A673 (cell line): ENCODE results near the gene TMEM218. TPM values are rescaled to one million over a fixed set of nuclear protein-coding genes. Genes with fewer than 3 reads are reported as not detected.
"Not testable (repeated sequence)": the region's sequence is repeated elsewhere in the genome, so short reads cannot be mapped to it uniquely, and the experiment has no call there.

Experiments
- BruUV-seq: library from RNA; stranded (reverse); fragments of 400-500 nt; replicated peaks from 2 replicates; lab custom pipeline; 2021; lab: Mats Ljungman, UMichigan
- CTCF ChIA-PET: fragments of 300-600 bp; sonication (Branson Sonifier 250); formaldehyde crosslinking; loops from one replicate; lab custom pipeline; 2022; ENCODE audit warnings: antibody characterized with exemption; lab: Charles Lee
- POLR2A ChIA-PET: fragments of 300-600 bp; sonication (Branson Sonifier 250); formaldehyde crosslinking; loops from one replicate; lab custom pipeline; 2022; ENCODE audit warnings: antibody characterized with exemption; ENCODE audit not compliant: low non-redundant PET; lab: Charles Lee
- DNase-seq: peaks from one replicate; pipeline ENCODE4 v3.0.0-alpha.2; 2015; ENCODE audit warnings: low spot score
- H3K27ac ChIP-seq: fragments of 200-600 bp; sonication (generic); 2 replicates; pipeline ENCODE4 v1.5.1; 2016; ENCODE audit warnings: mixed run types, low read depth, mild to moderate bottlenecking, mixed read lengths, antibody characterized with exemption, low read length; ENCODE audit not compliant: poor library complexity, severe bottlenecking
- H3K27me3 ChIP-seq: fragments of 200-600 bp; sonication (generic); replicated peaks from 2 replicates; pipeline ENCODE4 v1.6.1; 2017; ENCODE audit warnings: mixed run types, low read depth, mild to moderate bottlenecking, mixed read lengths, antibody characterized with exemption, low read length; ENCODE audit not compliant: insufficient read depth, poor library complexity
- H3K36me3 ChIP-seq: fragments of 200-600 bp; sonication (generic); 2 replicates; pipeline ENCODE4 v1.6.1; 2016; ENCODE audit warnings: mixed run types, mild to moderate bottlenecking, mixed read lengths, antibody characterized with exemption, low read length; ENCODE audit not compliant: insufficient read depth, poor library complexity, severe bottlenecking
- H3K4me1 ChIP-seq: fragments of 200-600 bp; sonication (generic); 2 replicates; pipeline ENCODE4 v1.6.1; 2017; ENCODE audit warnings: mixed run types, mild to moderate bottlenecking, mixed read lengths, antibody characterized with exemption, low read length; ENCODE audit not compliant: insufficient read depth, poor library complexity, severe bottlenecking
- H3K4me3 ChIP-seq: fragments of 200-600 bp; sonication (generic); 2 replicates; pipeline ENCODE4 v1.5.1; 2016; ENCODE audit warnings: low read depth, mixed run types, mild to moderate bottlenecking, mixed read lengths, low read length; ENCODE audit not compliant: poor library complexity, severe bottlenecking
- H3K9me3 ChIP-seq: fragments of 200-600 bp; sonication (generic); 2 replicates; pipeline ENCODE4 v1.6.1; 2016; ENCODE audit warnings: mixed run types, low read depth, mild to moderate bottlenecking, mixed read lengths, antibody characterized with exemption, low read length; ENCODE audit not compliant: poor library complexity, severe bottlenecking
- CTCF ChIP-seq: fragments of 300-800, 200-600 bp; sonication (generic); conservative IDR thresholded peaks from 2 replicates; pipeline ENCODE4 v1.5.1; 2017; ENCODE audit warnings: low read depth, mild to moderate bottlenecking, antibody characterized with exemption, low read length, moderate library complexity, mixed read lengths
- EZH2 ChIP-seq: fragments of 200-600 bp; sonication (generic); IDR thresholded peaks from 2 replicates; pipeline ENCODE4 v1.6.1; 2017; ENCODE audit warnings: borderline replicate concordance, low read depth, mild to moderate bottlenecking, mixed read lengths, antibody characterized with exemption, low read length; ENCODE audit not compliant: poor library complexity, severe bottlenecking
- intact Hi-C: fragments of 100-400 bp; cut with micrococcal nuclease; formaldehyde crosslinking; loops from one replicate; pipeline ENCODE4 v1.10.0; 2022; ENCODE audit not compliant: unreplicated experiment
- total RNA-seq: library from RNA; stranded (reverse); gene quantifications from 2 replicates; pipeline ENCODE4 v1.2.3, GENCODE V29; 2021

TMEM218 gene
- total RNA-seq, 1 experiment from 2014 or later, result 28.8 TPM

GRCh38 chr11:125056931-125057692 lies 54.3 kb downstream of the TMEM218 start:
- H3K36me3 ChIP-seq, result no peaks in the 10 kb centered on the region
- ChIA-PET CTCF (no interaction called here), POLR2A (no interaction called here)
- H3K4me1 ChIP-seq, result no peaks in the 10 kb centered on the region
- no peak overlapping the region for H3K4me3 ChIP-seq
- no TSS peak for BruUV-seq
- no peaks in the 10 kb centered on the region for H3K9me3 ChIP-seq
- intact Hi-C loops, result no loop called here
- H3K27ac ChIP-seq, result no peak overlapping the region
- TF ChIP-seq CTCF (no peak), EZH2 (no peak)
- H3K27me3 ChIP-seq, result peaks cover 20% of the 10 kb centered on the region
- no peak for DNase-seq

- H3K27ac ChIP-seq, H3K36me3 ChIP-seq, H3K4me3 ChIP-seq, DNase-seq, CTCF ChIA-PET, intact Hi-C loops, BruUV-seq, POLR2A ChIA-PET, H3K9me3 ChIP-seq, H3K4me1 ChIP-seq: not testable (repeated sequence)
- H3K27me3 ChIP-seq, result peaks cover 10% of the 10 kb centered on the region
Observed at GRCh38 chr11:125056111-125056510, 55.3 kb downstream of the TMEM218 start.

- H3K36me3 ChIP-seq, result no peaks in the 10 kb centered on the region
- DNase-seq, result no peak
- ChIA-PET POLR2A (no interaction called here), CTCF (no interaction called here)
- no peaks in the 10 kb centered on the region for H3K4me1 ChIP-seq
- intact Hi-C loops, result no loop called here
- H3K27me3 ChIP-seq, result peaks cover 1% of the 10 kb centered on the region
- no TSS peak for BruUV-seq
- no peaks in the 10 kb centered on the region for H3K9me3 ChIP-seq
- no peak overlapping the region for H3K27ac ChIP-seq
- no peak overlapping the region for H3K4me3 ChIP-seq
- TF ChIP-seq CTCF, result no peak
- TF ChIP-seq EZH2, result no peak
Observed at GRCh38 chr11:125055107-125055715, 56.2 kb downstream of the TMEM218 start.
